ENCODE data around the gene IL17RD.

IL17RD gene

GRCh38 chr3:57069503-57069902, 95.7 kb downstream of the IL17RD start:
- in situ Hi-C loops (cut with MboI; ENCODE audit: low pct_unique_long_range_greater_than_20kb, low sequenced_read_pairs, unreplicated experiment), result no loop called here
- TF ChIP-seq CTCF (IDR thresholded peaks at IDR 0.05; ENCODE audit: extremely low read depth, insufficient read depth, missing control alignments), result no peak
- no peak for DNase-seq (ENCODE audit: low spot score)

- in situ Hi-C loops (cut with MboI; ENCODE audit: low pct_unique_long_range_greater_than_20kb, low sequenced_read_pairs, unreplicated experiment), result no loop called here
- DNase-seq (ENCODE audit: low spot score), result peak; percentile 84
- TF ChIP-seq CTCF (IDR thresholded peaks at IDR 0.05; ENCODE audit: extremely low read depth, insufficient read depth, missing control alignments), result no peak
Measured at GRCh38 chr3:57068437-57069089, 96.6 kb downstream of the IL17RD start.

GRCh38 chr3:57066471-57066870, 98.7 kb downstream of the IL17RD start:
- no peak for DNase-seq (ENCODE audit: low spot score)
- in situ Hi-C loops (cut with MboI; ENCODE audit: low pct_unique_long_range_greater_than_20kb, low sequenced_read_pairs, unreplicated experiment), result no loop called here
- TF ChIP-seq CTCF (IDR thresholded peaks at IDR 0.05; ENCODE audit: extremely low read depth, insufficient read depth, missing control alignments), result no peak

GRCh38 chr3:57065588-57065987, 99.6 kb downstream of the IL17RD start:
- no peak for DNase-seq (ENCODE audit: low spot score)
- no peak for TF ChIP-seq CTCF (IDR thresholded peaks at IDR 0.05; ENCODE audit: extremely low read depth, insufficient read depth, missing control alignments)
- in situ Hi-C loops (cut with MboI; ENCODE audit: low pct_unique_long_range_greater_than_20kb, low sequenced_read_pairs, unreplicated experiment), result no loop called here

- in situ Hi-C loops (cut with MboI; ENCODE audit: low pct_unique_long_range_greater_than_20kb, low sequenced_read_pairs, unreplicated experiment), result no loop called here
- DNase-seq (ENCODE audit: low spot score), result no peak
- TF ChIP-seq CTCF (IDR thresholded peaks at IDR 0.05; ENCODE audit: extremely low read depth, insufficient read depth, missing control alignments), result no peak
Measured at GRCh38 chr3:57064572-57064971, 100.6 kb downstream of the IL17RD start.

GRCh38 chr3:57064001-57064400, 101.2 kb downstream of the IL17RD start:
- in situ Hi-C loops (cut with MboI; ENCODE audit: low pct_unique_long_range_greater_than_20kb, low sequenced_read_pairs, unreplicated experiment), result no loop called here
- DNase-seq (ENCODE audit: low spot score), result no peak
- TF ChIP-seq CTCF (IDR thresholded peaks at IDR 0.05; ENCODE audit: extremely low read depth, insufficient read depth, missing control alignments), result no peak

All from GM13977 (cell line).